AG10803 (cell line): ENCODE results near the gene STARD3.

Experiments used
- DNase-seq: peaks from one replicate; pipeline ENCODE4 v3.0.0; 2010; ENCODE audit warnings: low read depth
- H3K4me3 ChIP-seq: 2 replicates; pipeline ENCODE4 v1.5.1; 2011; ENCODE audit warnings: mild to moderate bottlenecking, low read length, control low read depth
- TF ChIP-seq, protein P1 (sequence below): conservative IDR thresholded peaks from 2 replicates; pipeline ENCODE4 v1.5.1; 2011; ENCODE audit warnings: mild to moderate bottlenecking, low read length, control low read depth, inconsistent platforms

Gene STARD3

DNA sequence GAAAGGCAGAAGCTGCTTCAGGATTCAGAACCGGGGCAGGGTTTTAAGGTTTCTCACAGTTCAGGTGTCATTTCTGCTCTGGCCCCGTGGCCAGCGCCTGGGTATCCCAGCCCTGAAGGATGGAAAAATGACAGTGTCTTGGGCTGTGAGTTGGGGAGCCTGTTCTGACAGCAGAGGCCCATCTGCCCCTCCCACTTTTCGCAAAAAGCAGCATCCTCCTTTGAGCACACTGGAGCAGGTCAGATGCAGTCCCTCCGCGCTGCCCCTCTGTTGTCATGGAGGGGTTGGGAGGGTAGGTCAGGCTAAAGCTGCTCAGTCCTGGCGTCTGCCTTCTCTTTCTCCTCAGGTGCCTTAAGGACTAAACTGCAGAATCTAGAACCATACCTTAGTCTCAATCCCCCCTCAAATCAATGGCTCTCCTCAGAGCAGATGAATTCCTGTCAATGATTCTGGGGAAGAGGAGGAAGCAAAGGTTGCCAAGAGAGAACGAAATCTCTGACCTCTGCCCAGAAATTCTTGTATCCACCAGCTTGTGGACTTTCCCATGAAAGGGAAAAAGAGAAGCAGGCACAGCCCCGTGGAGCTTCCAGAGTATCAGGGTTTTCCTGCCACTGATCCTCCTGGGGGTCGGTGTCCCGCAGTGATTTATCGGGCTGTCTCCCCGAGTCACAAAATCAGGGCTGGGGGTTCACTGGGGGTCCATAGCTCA lies 36.5 kb upstream of the STARD3 start:
- TF ChIP-seq, protein P1, sequence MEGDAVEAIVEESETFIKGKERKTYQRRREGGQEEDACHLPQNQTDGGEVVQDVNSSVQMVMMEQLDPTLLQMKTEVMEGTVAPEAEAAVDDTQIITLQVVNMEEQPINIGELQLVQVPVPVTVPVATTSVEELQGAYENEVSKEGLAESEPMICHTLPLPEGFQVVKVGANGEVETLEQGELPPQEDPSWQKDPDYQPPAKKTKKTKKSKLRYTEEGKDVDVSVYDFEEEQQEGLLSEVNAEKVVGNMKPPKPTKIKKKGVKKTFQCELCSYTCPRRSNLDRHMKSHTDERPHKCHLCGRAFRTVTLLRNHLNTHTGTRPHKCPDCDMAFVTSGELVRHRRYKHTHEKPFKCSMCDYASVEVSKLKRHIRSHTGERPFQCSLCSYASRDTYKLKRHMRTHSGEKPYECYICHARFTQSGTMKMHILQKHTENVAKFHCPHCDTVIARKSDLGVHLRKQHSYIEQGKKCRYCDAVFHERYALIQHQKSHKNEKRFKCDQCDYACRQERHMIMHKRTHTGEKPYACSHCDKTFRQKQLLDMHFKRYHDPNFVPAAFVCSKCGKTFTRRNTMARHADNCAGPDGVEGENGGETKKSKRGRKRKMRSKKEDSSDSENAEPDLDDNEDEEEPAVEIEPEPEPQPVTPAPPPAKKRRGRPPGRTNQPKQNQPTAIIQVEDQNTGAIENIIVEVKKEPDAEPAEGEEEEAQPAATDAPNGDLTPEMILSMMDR: no peak
- DNase-seq: no peak
- H3K4me3 ChIP-seq: no peak overlapping the region

DNA sequence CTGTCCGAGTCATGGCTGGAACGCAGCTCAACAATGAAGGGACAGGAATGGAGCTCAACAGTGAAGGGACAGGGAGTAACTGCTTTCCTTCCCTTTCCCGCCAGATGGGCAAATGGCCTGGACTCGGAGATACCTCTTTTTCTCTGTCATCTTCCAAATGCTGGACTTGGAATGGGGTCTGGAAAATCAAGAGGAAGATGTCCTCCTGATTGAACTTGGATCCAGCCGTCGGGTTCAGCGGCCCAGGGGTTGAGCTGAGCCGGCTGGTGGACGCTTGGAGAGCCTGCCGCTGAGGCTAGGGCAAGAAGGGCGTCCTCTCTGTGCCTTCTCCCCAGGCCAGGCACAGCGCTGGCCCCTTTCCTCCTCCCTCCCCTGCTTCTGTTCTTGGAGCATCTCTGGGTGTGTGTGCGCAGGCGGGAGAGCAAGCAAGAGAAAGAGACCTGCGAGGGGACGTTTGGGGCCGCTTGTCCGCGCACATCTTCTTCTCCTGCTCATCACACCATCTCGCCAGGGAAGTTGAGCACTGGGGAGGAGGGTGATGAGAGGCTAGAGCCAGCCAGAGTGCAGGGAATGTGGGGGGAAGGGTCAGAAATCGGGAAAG lies 35.8 kb upstream of the STARD3 start:
- TF ChIP-seq, protein P1: no peak
- no peak overlapping the region for H3K4me3 ChIP-seq
- DNase-seq: no peak

DNA sequence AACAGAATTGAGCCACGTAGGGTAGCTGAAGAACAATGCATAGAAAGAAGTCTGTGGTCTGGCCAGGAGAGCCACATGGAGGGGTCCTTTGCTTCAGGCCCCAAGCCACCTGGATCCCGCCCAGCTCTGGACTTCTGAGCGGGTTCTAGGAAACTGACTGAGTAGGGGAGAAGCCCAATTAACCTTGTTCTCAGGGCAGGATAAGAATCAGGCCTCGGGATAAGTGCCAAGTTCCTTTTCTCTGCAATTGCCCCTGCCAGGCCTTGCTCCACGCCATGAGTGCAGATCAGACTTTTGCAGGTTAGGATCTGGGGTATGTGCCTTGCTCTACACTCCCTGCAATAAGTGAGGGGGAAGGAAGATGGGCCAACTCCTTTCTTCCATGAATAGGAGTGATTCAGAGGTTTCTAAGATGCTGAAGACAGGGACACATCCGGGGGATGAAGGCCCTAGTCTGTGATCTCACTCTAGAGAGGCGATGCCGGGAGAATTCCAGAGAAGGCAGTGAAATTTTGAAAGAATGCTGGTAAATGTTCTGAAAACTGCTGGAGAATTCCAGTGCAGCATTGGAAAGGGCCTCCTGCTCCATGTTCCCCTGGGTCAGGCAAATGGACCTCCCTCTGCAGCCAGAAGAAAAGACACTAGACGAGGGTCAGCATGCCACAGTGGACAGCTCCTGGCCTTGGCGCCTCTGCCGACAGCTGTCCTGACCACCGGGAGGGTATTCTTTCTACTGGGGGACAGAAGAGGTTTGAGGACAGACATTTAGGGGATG lies 35.0 kb upstream of the STARD3 start:
- TF ChIP-seq, protein P1: no peak
- no peak overlapping the region for H3K4me3 ChIP-seq
- no peak for DNase-seq

DNA sequence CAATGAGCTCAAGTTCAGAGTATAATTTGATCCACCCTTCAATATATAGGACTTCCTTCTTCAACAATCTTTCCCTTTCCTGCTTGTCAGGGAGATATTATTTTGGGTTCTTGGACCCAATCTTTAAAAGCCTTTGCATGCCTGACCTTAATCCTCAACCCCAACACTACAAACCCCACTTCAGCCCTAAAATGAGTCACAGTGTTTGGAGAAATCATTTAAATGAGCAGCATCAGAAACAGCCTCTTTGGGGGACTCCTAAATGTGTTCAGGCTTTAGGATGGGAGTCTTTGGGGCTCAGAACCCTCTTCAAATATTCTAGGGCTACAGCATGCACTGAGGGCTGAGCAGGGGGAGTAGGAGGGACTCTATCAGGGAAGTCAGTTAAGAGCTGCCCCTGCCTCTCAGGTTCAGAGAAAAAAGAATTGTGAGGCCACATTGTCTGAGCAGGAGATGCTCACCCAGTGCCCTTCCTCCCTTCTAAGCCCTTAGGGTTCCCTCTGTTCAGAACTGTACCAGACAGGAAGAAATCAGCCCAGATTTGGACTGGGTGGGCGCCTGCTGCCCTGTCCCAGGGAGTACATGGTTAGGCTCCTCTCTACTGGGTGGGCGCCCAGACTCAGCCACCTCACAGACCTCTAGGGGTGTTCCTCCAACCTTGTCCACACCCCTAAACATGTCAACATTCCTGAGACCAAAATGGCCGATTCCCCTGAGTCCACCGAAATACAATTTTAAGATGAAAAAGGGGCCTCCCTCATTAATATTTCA lies 34.2 kb upstream of the STARD3 start:
- no peak for DNase-seq
- H3K4me3 ChIP-seq: no peak overlapping the region
- TF ChIP-seq, protein P1: no peak

DNA sequence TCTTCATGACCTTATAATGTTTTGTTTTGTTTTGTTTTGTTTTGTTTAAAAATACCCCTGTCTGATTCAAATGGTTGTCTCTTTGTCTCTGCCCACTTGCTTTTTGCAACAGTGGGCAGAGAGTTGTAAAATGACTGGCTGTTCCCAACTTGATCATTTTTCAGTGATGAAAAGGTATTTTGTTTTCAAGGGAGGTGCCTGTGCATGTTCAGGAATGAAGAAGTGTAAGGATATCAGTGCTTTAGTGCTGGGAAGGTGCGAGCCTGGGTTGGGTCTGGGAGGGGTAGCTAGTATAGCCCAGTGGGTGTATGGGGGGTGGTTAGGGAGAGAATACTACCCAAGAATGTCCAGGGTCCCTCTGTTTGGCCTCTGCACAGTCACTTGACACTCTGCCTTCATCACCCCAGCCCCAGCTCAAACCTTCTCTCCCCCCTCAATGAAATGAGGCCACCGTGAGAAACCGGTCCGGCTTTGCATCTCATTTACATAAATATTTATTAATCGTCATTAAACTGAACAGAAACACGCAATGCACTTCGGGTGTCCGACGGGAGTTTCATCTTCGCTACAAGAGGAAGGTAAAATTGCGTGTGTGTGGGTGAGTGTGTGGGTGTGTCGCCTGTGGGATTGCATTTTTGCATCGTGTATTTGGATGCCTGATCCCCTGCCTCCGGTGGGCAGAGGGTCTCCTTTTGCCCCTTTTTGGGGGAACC lies 33.5 kb upstream of the STARD3 start:
- TF ChIP-seq, protein P1: no peak
- DNase-seq: no peak
- no peak overlapping the region for H3K4me3 ChIP-seq

DNA sequence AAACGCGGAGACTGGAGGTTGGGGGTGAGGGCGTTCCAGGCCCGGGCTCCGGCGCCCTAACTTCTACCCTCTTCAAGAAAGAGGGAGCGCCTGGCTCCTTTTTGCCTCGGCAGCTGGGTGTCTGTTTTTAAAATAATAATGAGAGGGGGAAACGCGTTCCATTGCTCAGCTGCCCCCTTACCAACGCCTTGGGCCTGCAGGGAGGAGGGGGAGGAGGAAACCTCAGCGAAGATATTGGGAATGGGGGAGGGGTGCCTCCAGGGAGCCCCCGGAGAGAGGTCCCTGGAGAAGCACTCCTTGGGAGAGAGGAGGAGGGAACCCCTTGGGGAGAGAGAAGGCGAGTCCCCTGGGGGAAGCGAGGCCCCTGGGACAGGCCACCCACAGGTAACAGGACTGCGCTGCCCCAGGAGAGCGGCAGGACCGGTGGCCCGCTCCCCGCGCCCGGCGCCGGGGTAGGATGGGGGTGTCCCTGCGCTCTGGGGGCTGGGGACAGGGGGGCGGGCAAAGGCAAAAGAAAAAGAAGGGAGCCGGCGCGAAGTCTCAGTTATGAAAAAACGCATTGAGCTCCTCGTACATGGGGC lies 31.9 kb upstream of the STARD3 start:
- TF ChIP-seq, protein P1: no peak
- DNase-seq: no peak
- no peak overlapping the region for H3K4me3 ChIP-seq
